IPS DF 6.9 (cell line): ENCODE data around the gene COA8.

Source experiments
- DNase-seq: peaks from one replicate; pipeline ENCODE4 v3.0.0-alpha.2; 2013; ENCODE audit warnings: low read depth, low spot score
- H3K27ac ChIP-seq: one replicate; pipeline ENCODE4 v1.5.1; 2013; ENCODE audit warnings: low read length, control low read depth
- H3K27me3 ChIP-seq: 2 replicates; pipeline ENCODE4 v1.6.1; 2013; ENCODE audit warnings: mild to moderate bottlenecking, low read length; ENCODE audit not compliant: control insufficient read depth, insufficient read depth
- H3K36me3 ChIP-seq: 2 replicates; pipeline ENCODE4 v1.6.1; 2013; ENCODE audit warnings: low read length; ENCODE audit not compliant: control insufficient read depth, insufficient read depth
- H3K4me1 ChIP-seq: 2 replicates; pipeline ENCODE4 v1.6.1; 2013; ENCODE audit warnings: low read length; ENCODE audit not compliant: control insufficient read depth, insufficient read depth
- H3K4me3 ChIP-seq: 2 replicates; pipeline ENCODE4 v1.5.1; 2013; ENCODE audit warnings: mild to moderate bottlenecking, low read length
- H3K9me3 ChIP-seq: 2 replicates; pipeline ENCODE4 v1.6.1; 2013; ENCODE audit warnings: low read length, inconsistent platforms; ENCODE audit not compliant: control insufficient read depth, insufficient read depth
- WGBS: extraction: QIAGEN DNeasy Blood & Tissue Kit; methylation state at CpG from one replicate; pipeline ENCODE4 v1.1.7; 2013; ENCODE audit warnings: mixed read lengths, missing lambda C conversion rate; ENCODE audit not compliant: insufficient read length, insufficient coverage; 5-methylcytosine and 5-hydroxymethylcytosine counted together

Gene COA8

GRCh38 chr14:103538291-103539055 is 24.3 kb upstream of the COA8 start:
- no peak for DNase-seq
- WGBS = no CpG with 5 or more reads among the region's 30 CpGs

GRCh38 chr14:103539056-103539825 is 23.5 kb upstream of the COA8 start:
- no peak overlapping the region for H3K27ac ChIP-seq
- no CpG with 5 or more reads among the region's 28 CpGs for WGBS
- DNase-seq = no peak
- H3K9me3 ChIP-seq = no peaks in the 10 kb centered on the region
- peaks cover 22% of the 10 kb centered on the region for H3K4me1 ChIP-seq
- peaks cover 10% of the 10 kb centered on the region; the same call in 1 of the 2 replicates for H3K36me3 ChIP-seq
- no peak overlapping the region for H3K4me3 ChIP-seq
- no peaks in the 10 kb centered on the region for H3K27me3 ChIP-seq

More at GRCh38 chr14:103538291-103539055, 24.3 kb upstream of the COA8 start:
- no peak overlapping the region for H3K4me3 ChIP-seq
- no peak overlapping the region for H3K27ac ChIP-seq
- no peaks in the 10 kb centered on the region for H3K9me3 ChIP-seq
- H3K36me3 ChIP-seq = peaks cover 10% of the 10 kb centered on the region; the same call in 1 of the 2 replicates
- no peaks in the 10 kb centered on the region for H3K27me3 ChIP-seq
- H3K4me1 ChIP-seq = peaks cover 18% of the 10 kb centered on the region

- no CpG with 5 or more reads among the region's 17 CpGs for WGBS
- H3K27ac ChIP-seq = no peak overlapping the region
Observed at GRCh38 chr14:103540821-103541708, 21.7 kb upstream of the COA8 start.

GRCh38 chr14:103541709-103542604 is 20.8 kb upstream of the COA8 start:
- Histone ChIP-seq H3K4me1 (peaks cover 26% of the 10 kb centered on the region), H3K9me3 (no peaks in the 10 kb centered on the region), H3K27ac (no peak overlapping the region), H3K4me3 (no peak overlapping the region), H3K27me3 (no peaks in the 10 kb centered on the region), H3K36me3 (no peaks in the 10 kb centered on the region)
- WGBS = no CpG with 5 or more reads among the region's 33 CpGs
- no peak for DNase-seq

More at GRCh38 chr14:103540821-103541708, 21.7 kb upstream of the COA8 start:
- Histone ChIP-seq H3K27me3 (no peaks in the 10 kb centered on the region), H3K36me3 (no peaks in the 10 kb centered on the region), H3K4me1 (peaks cover 24% of the 10 kb centered on the region), H3K4me3 (no peak overlapping the region), H3K9me3 (no peaks in the 10 kb centered on the region)
- no peak for DNase-seq

GRCh38 chr14:103542605-103543088 is 20.1 kb upstream of the COA8 start:
- H3K36me3 ChIP-seq = no peaks in the 10 kb centered on the region
- DNase-seq = no peak
- no peaks in the 10 kb centered on the region for H3K27me3 ChIP-seq
- WGBS = no CpG with 5 or more reads among the region's 18 CpGs
- no peak overlapping the region for H3K27ac ChIP-seq
- H3K4me3 ChIP-seq = no peak overlapping the region
- no peaks in the 10 kb centered on the region for H3K9me3 ChIP-seq
- H3K4me1 ChIP-seq = peaks cover 27% of the 10 kb centered on the region

- WGBS = no CpG with 5 or more reads among the region's 10 CpGs
- DNase-seq = no peak
- Histone ChIP-seq H3K27ac (no peak overlapping the region), H3K4me1 (peaks cover 27% of the 10 kb centered on the region), H3K4me3 (no peak overlapping the region), H3K9me3 (no peaks in the 10 kb centered on the region), H3K36me3 (no peaks in the 10 kb centered on the region), H3K27me3 (no peaks in the 10 kb centered on the region)
Observed at GRCh38 chr14:103543140-103543539, 19.6 kb upstream of the COA8 start.

GRCh38 chr14:103543721-103544387 is 18.9 kb upstream of the COA8 start:
- Histone ChIP-seq H3K4me1 (peaks cover 27% of the 10 kb centered on the region), H3K36me3 (no peaks in the 10 kb centered on the region), H3K27me3 (no peaks in the 10 kb centered on the region), H3K27ac (no peak overlapping the region), H3K9me3 (no peaks in the 10 kb centered on the region), H3K4me3 (no peak overlapping the region)
- no peak for DNase-seq
- no CpG with 5 or more reads among the region's 19 CpGs for WGBS

GRCh38 chr14:103544388-103545218 is 18.2 kb upstream of the COA8 start:
- Histone ChIP-seq H3K27ac (no peak overlapping the region), H3K36me3 (no peaks in the 10 kb centered on the region), H3K9me3 (no peaks in the 10 kb centered on the region), H3K4me1 (peaks cover 27% of the 10 kb centered on the region), H3K4me3 (no peak overlapping the region), H3K27me3 (no peaks in the 10 kb centered on the region)
- WGBS = no CpG with 5 or more reads among the region's 35 CpGs
- DNase-seq = no peak
